Pancreas (tissue), 10 donors: Measurements from ENCODE around the gene PURA. TPM values are rescaled to one million over a fixed set of nuclear protein-coding genes. Genes with fewer than 3 reads are reported as not detected.

Experiments used
- ATAC-seq, 4 donors: fragments of 200-7000 bp; cut with Tn5 transposase; one replicate each; pipeline versions ENCODE4 v1.8.0 to v1.9.1; 2020; ENCODE audit warnings: mild to moderate bottlenecking in 4 of 4, moderate library complexity in 4 of 4
- DNase-seq, 6 donors: peaks; one replicate each; pipeline ENCODE4 v3.0.0-alpha.2; 2020
- FAIRE-seq: peaks from 2 replicates; lab custom pipeline; 2012; peaks lifted over from hg19 to GRCh38; lab: Jason Lieb, UNC
- H3K27ac ChIP-seq, 4 donors: fragments of 200-600 bp; sonication (generic); 1 replicate in 3 of 4; 2 replicates in 1 of 4; pipeline versions ENCODE4 v1.5.0 to v1.8.0; 2020
- H3K27me3 ChIP-seq, 4 donors: fragments of 200-600 bp; one replicate each; pipeline ENCODE4 v1.8.0; 2021
- H3K36me3 ChIP-seq, 3 donors: fragments of 200-600 bp; sonication (generic) in 1 of 3; one replicate each; pipeline versions ENCODE4 v1.5.0 to v1.8.0; 2020 to 2021
- H3K4me1 ChIP-seq, 3 donors: fragments of 200-600 bp; one replicate each; pipeline ENCODE4 v1.8.0; 2021
- H3K4me3 ChIP-seq, 4 donors: fragments of 200-600 bp; sonication (generic) in 2 of 4; one replicate each; pipeline versions ENCODE4 v1.5.0 to v1.8.0; 2020 to 2021
- H3K9me3 ChIP-seq, 4 donors: fragments of 200-600 bp; one replicate each; pipeline ENCODE4 v1.8.0; 2021
- CTCF ChIP-seq, 4 donors: fragments of 200-600 bp; sonication (generic) in 3 of 4; IDR thresholded peaks; one replicate each; pipeline versions ENCODE4 v1.5.0 to v1.8.0; 2021; ENCODE audit warnings: antibody characterized with exemption in 4 of 4
- WGBS, 2 donors: extraction: QIAGEN DNeasy Blood & Tissue Kit; methylation state at CpG; one replicate each; pipeline ENCODE4 v1.1.7; 2013; 5-methylcytosine and 5-hydroxymethylcytosine counted together
- intact Hi-C, 3 donors: fragments of 100-400 bp; cut with DNase I; formaldehyde crosslinking; loops; one replicate each; pipeline versions ENCODE4 v1.11.1 to v1.14.2; 2022
- polyA plus RNA-seq, 2 donors: library from polyadenylated mRNA; stranded (reverse); fragments of 200-250 nt; gene quantifications; one replicate each; pipeline ENCODE4 v1.2.3, GENCODE V29; 2013
- total RNA-seq, 6 donors: library from RNA; stranded (reverse); fragmentation: NEBNext Ultra II Directional in 4 of 6; extraction: Animal tissue kit (Norgen Biotek cat#: 25700) in 4 of 6; gene quantifications; one replicate each; pipeline versions ENCODE4 v1.2.1 to v1.2.4, GENCODE V29; 2021 to 2023
- donor health status: healthy with polysubstance abuse.
- donor health status: DM: no; HTN: no; CAD: no; lungs with moderate emphysema.
- donor health status: DM: no; HTN: no; CAD: no.
- donor health status: control.
- donor health status: control.
- donor health status: Bipolar disorder and iron deficiency.
- donor health status: DM: yes; HTN: yes; CAD: no.
- donor health status: DM: no; HTN: no; CAD: no.
- donor health status: DM: no; HTN: no; CAD: no.
- donor health status: DM: yes; HTN: yes; CAD: no.

Gene PURA
- total RNA-seq (10 to 100 TPM in 3 of 6 donors, 1 to 10 TPM in 3; 8.3 to 17.2 (median 11.1) TPM), polyA plus RNA-seq (1 to 10 TPM; 3.2 to 3.9 TPM)

GRCh38 chr5:140113699-140114263 is at the start of gene PURA:
PURA (plus strand) TSS chr5:140114109; CDS start chr5:140114182, 73 bp downstream.
- DNase-seq, result peak; percentile 96 to 99 (median 96)
- Histone ChIP-seq H3K9me3 (no peaks in the 10 kb centered on the region), H3K4me1 (peaks cover 11 to 51% (median 42%) of the 10 kb centered on the region in 3 donors), H3K36me3 (no peaks in the 10 kb centered on the region), H3K27ac (peak within 1 kb of the TSS; percentile 80 to 95 (median 88)), H3K4me3 (peak within 1 kb of the TSS; percentile 68 to 74 (median 72)), H3K27me3 (no peaks in the 10 kb centered on the region)
- no peak for TF ChIP-seq CTCF (IDR thresholded peaks at IDR 0.05)
- peak; percentile 79 to 93 (median 90) for ATAC-seq
- WGBS, 2 donors, result 0 to 1% methylated on average over 13 to 60 of the region's 60 CpGs
- FAIRE-seq, result no peak
- intact Hi-C loops, result no loop called here

GRCh38 chr5:140072812-140073211 is 41.1 kb upstream of the PURA start:
- FAIRE-seq (no peak), DNase-seq (no peak), ATAC-seq (no peak)
- H3K9me3 ChIP-seq, result no peaks in the 10 kb centered on the region
- H3K27me3 ChIP-seq, result no peaks in the 10 kb centered on the region
- intact Hi-C loops, result no loop called here
- WGBS, 2 donors, result 43 to 53% methylated on average over 10 of the region's 10 CpGs
- H3K4me1 ChIP-seq, result no peaks in the 10 kb centered on the region
- H3K36me3 ChIP-seq, result no peaks in the 10 kb centered on the region
- H3K4me3 ChIP-seq, result no peak overlapping the region
- no peak overlapping the region for H3K27ac ChIP-seq
- no peak for TF ChIP-seq CTCF (IDR thresholded peaks at IDR 0.05)

- peak; percentile 19 to 60 (median 54) for TF ChIP-seq CTCF (IDR thresholded peaks at IDR 0.05)
- 3 to 5% methylated on average over 4 of the region's 4 CpGs for WGBS, 2 donors
- Histone ChIP-seq H3K9me3 (no peaks in the 10 kb centered on the region), H3K4me1 (no peaks in the 10 kb centered on the region), H3K27me3 (no peaks in the 10 kb centered on the region), H3K27ac (no peak overlapping the region), H3K4me3 (no peak overlapping the region), H3K36me3 (no peaks in the 10 kb centered on the region)
- peak in 1 of 4 donors; percentile 39 for ATAC-seq
- peak; percentile 98 for FAIRE-seq
- intact Hi-C loops, result no loop called here
- no peak for DNase-seq
Measured at GRCh38 chr5:140073296-140073695, 40.6 kb upstream of the PURA start.

- no peak for FAIRE-seq
- H3K4me1 ChIP-seq, result no peaks in the 10 kb centered on the region
- H3K27me3 ChIP-seq, result no peaks in the 10 kb centered on the region
- H3K9me3 ChIP-seq, result no peaks in the 10 kb centered on the region
- H3K36me3 ChIP-seq, result no peaks in the 10 kb centered on the region
- 53 to 56% methylated on average over 2 of the region's 2 CpGs for WGBS, 2 donors
- no peak overlapping the region for H3K4me3 ChIP-seq
- peak in 2 of 4 donors; percentile 20 to 46 for ATAC-seq
- no peak overlapping the region for H3K27ac ChIP-seq
- TF ChIP-seq CTCF (IDR thresholded peaks at IDR 0.05), result no peak
- intact Hi-C loops, result loop anchor here in 1 of 3 donors (5.0 kb wide), 1 partner anchor 82 kb away; no protein-coding TSS in a partner anchor
- DNase-seq, result no peak
Measured at GRCh38 chr5:140075371-140075770, 38.5 kb upstream of the PURA start.

GRCh38 chr5:140076142-140076541 is 37.8 kb upstream of the PURA start:
- H3K4me1 ChIP-seq, result no peaks in the 10 kb centered on the region
- TF ChIP-seq CTCF (IDR thresholded peaks at IDR 0.05), result no peak
- H3K27me3 ChIP-seq, result no peaks in the 10 kb centered on the region
- no peaks in the 10 kb centered on the region for H3K36me3 ChIP-seq
- FAIRE-seq (peak; percentile 59), DNase-seq (no peak), ATAC-seq (no peak)
- H3K4me3 ChIP-seq, result no peak overlapping the region
- no peaks in the 10 kb centered on the region for H3K9me3 ChIP-seq
- H3K27ac ChIP-seq, result no peak overlapping the region
- 93 to 97% methylated on average over 1 of the region's 1 CpG for WGBS, 2 donors
- intact Hi-C loops, result loop anchor here in 1 of 3 donors (5.0 kb wide), 1 partner anchor 81 kb away; no protein-coding TSS in a partner anchor
